Esophagus squamous epithelium (tissue), 4 donors: Measurements from ENCODE around the gene MICAL2.

Source experiments
- CTCF ChIP-seq, 6 experiments: fragments of 450-650 bp in 4 of 6; fragments of 200-600 bp in 2 of 6; sonication (generic) in 2 of 6; IDR thresholded peaks; one replicate each; pipeline ENCODE4 v1.5.1; 2016 to 2019; ENCODE audit warnings: antibody characterized with exemption in 6 of 6, mild to moderate bottlenecking in 4 of 6, moderate library complexity in 4 of 6
- POLR2A ChIP-seq, 4 donors: fragments of 450-650 bp; IDR thresholded peaks; one replicate each; pipeline ENCODE4 v1.6.1; 2017; ENCODE audit warnings: antibody characterized with exemption in 4 of 4, mild to moderate bottlenecking in 4 of 4, moderate library complexity in 3 of 4

GRCh38 chr11:12235080-12235479 lies 124.7 kb downstream of the MICAL2 start:
- no peak for TF ChIP-seq CTCF (IDR thresholded peaks at IDR 0.05)
- no peak for TF ChIP-seq POLR2A (IDR thresholded peaks at IDR 0.05)
